22Rv1 (cell line): ENCODE data around the gene FBXW5.

Source experiments
- ZFX ChIP-seq: fragments of 450-650 bp; IDR thresholded peaks from 2 replicates; pipeline ENCODE4 v1.6.1; 2017; ENCODE audit warnings: antibody characterized with exemption, borderline replicate concordance
- TF ChIP-seq, protein P1 (sequence below): fragments of 450-650 bp; IDR thresholded peaks from 2 replicates; pipeline ENCODE4 v1.5.1; 2017; ENCODE audit warnings: mild to moderate bottlenecking

DNA sequence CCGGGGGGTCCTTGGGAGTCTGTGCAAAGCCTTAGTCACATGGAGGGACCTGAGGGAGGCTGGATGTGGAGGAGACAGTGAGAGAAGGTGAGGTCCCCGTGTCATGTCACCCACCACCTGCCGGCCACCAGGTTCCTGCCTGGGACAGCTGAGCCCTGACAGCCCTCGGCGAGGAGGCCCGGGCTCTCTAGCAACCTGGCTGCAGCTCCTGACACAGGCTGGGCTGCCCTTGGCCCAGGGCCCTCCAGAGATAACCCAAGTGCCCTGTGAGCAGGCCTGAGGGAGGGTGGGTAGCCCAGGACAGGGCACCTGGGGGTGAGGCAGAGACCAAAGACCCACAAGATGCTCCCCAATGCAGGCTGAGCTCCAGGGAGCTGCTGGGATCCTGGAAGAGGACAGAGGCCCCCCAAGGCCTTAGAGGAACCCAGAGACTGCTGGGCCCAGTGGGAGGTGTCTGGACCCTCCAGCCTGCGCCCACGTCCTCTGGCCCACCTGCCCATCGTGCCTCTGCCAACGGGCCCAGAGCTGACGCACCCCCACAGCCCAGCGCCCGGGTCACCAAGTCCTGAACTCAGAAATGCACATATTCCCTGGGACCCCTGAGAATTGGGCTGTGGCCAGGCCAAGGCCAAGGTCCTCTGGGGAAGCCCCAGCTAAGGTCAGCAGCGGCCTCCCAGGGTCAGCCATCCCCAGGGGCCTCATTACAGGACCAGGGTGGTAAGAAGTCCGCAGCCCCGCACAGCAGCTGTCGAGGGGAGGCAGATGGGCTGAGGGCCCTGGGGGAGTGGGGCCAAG is 24.0 kb upstream of the FBXW5 start:
- TF ChIP-seq, protein P1, sequence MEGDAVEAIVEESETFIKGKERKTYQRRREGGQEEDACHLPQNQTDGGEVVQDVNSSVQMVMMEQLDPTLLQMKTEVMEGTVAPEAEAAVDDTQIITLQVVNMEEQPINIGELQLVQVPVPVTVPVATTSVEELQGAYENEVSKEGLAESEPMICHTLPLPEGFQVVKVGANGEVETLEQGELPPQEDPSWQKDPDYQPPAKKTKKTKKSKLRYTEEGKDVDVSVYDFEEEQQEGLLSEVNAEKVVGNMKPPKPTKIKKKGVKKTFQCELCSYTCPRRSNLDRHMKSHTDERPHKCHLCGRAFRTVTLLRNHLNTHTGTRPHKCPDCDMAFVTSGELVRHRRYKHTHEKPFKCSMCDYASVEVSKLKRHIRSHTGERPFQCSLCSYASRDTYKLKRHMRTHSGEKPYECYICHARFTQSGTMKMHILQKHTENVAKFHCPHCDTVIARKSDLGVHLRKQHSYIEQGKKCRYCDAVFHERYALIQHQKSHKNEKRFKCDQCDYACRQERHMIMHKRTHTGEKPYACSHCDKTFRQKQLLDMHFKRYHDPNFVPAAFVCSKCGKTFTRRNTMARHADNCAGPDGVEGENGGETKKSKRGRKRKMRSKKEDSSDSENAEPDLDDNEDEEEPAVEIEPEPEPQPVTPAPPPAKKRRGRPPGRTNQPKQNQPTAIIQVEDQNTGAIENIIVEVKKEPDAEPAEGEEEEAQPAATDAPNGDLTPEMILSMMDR: no peak
- TF ChIP-seq ZFX: no peak
